Prostate gland (tissue), 2 donors: ENCODE data around the gene NOM1. TPM values are rescaled to one million over a fixed set of nuclear protein-coding genes. Genes with fewer than 3 reads are reported as not detected.

Source experiments
- DNase-seq: peaks from one replicate; pipeline ENCODE4 v3.0.0-alpha.2; 2019; ENCODE audit warnings: low spot score
- H3K27ac ChIP-seq, 2 donors: fragments of 200-600 bp; sonication (generic); 2 replicates each; pipeline ENCODE4 v1.5.1; 2017 to 2019
- H3K27me3 ChIP-seq: fragments of 200-600 bp; sonication (generic); replicated peaks from 2 replicates; pipeline ENCODE4 v1.5.1; 2019; ENCODE audit not compliant: insufficient read depth
- H3K36me3 ChIP-seq, 2 donors: fragments of 200-600 bp; sonication (generic); 1 replicate in 1 of 2; 2 replicates in 1 of 2; pipeline versions ENCODE4 v1.5.1 to v1.8.1; 2017 to 2019
- H3K4me1 ChIP-seq: fragments of 200-600 bp; sonication (generic); replicated peaks from 2 replicates; pipeline ENCODE4 v1.5.1; 2019
- H3K4me3 ChIP-seq, 2 donors: fragments of 200-600 bp; sonication (generic); 2 replicates each; pipeline ENCODE4 v1.5.1; 2017 to 2019
- H3K9me3 ChIP-seq: fragments of 200-600 bp; sonication (generic); 2 replicates; pipeline ENCODE4 v1.5.1; 2017
- CTCF ChIP-seq, 4 experiments: fragments of 200-600 bp in 2 of 4; fragments of 450-650 bp in 2 of 4; sonication (generic) in 2 of 4; IDR thresholded peaks; 1 replicate in 3 of 4; 2 replicates in 1 of 4; pipeline ENCODE4 v1.5.1; 2016 to 2019; ENCODE audit warnings: antibody characterized with exemption in 4 of 4, mild to moderate bottlenecking in 2 of 4, moderate library complexity in 2 of 4
- POLR2A ChIP-seq: fragments of 450-650 bp; IDR thresholded peaks from one replicate; pipeline ENCODE4 v1.6.1; 2016; ENCODE audit warnings: antibody characterized with exemption, mild to moderate bottlenecking
- POLR2AphosphoS5 ChIP-seq: sonication (generic); formaldehyde crosslinking; IDR thresholded peaks from one replicate; pipeline ENCODE4 v1.6.1; 2017; ENCODE audit warnings: antibody characterized with exemption
- WGBS: methylation state at CpG from one replicate; pipeline ENCODE4 v1.1.5; 2018; 5-methylcytosine and 5-hydroxymethylcytosine counted together
- intact Hi-C: fragments of 100-400 bp; cut with DNase I; formaldehyde crosslinking; loops from one replicate; pipeline ENCODE4 v1.14.2; 2022
- total RNA-seq, 2 donors: library from RNA; depleted of rRNA; stranded (reverse); fragments of >200 nt; gene quantifications; one replicate each; pipeline ENCODE4 v1.1.0, GENCODE V29; 2016

NOM1 gene
- total RNA-seq, 2 donors from 2014 or later, result 10.4 to 24.3 TPM

DNA sequence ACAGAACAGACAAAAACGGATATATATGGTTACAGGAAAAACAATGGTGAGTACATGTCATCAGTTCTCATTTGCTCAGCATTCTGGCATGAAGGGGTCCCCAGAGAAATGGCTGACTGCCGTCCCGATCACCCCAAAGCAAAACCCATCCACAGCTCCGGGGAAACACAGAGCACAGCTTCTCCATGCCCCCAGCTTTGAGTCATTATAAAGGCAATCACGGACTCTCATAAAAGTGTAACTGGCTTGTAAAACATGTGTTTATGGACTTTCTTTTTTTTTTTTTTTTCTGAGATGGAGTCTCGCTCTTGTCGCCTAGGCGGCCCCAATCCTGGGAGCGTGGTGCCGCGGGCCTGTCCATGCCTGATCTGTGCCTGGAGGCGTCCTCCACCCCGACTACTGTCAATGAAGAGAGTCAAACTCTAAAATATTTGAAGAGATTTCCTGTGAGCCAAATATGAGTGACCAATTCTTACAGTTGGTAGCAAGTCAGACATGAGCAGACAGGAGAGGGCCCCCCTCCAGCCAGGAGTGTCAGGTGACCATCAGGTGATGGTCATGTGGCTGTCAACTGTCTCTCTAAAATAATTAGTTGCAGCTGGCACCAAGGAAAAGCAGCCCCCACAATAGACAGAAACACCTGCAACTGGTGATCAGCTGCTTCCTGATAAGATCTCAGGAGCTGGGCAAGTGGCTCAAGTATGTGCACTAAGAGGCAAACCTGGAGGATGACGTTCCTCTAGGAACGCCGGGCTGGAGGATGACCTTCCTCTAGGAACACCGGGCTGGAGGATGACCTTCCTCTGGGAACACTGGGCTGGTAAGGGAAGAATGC lies 21.7 kb upstream of the NOM1 start:
- H3K27ac ChIP-seq, result no peak overlapping the region
- H3K4me3 ChIP-seq, result no peak overlapping the region
- DNase-seq, result no peak
- intact Hi-C loops, result no loop called here
- H3K9me3 ChIP-seq, result no peaks in the 10 kb centered on the region
- no peaks in the 10 kb centered on the region for H3K27me3 ChIP-seq
- TF ChIP-seq POLR2AphosphoS5 (no peak), POLR2A (no peak), CTCF (IDR thresholded peaks at IDR 0.05) (no peak)
- 17% methylated on average over 17 of the region's 17 CpGs for WGBS
- no peaks in the 10 kb centered on the region for H3K36me3 ChIP-seq
- H3K4me1 ChIP-seq, result no peaks in the 10 kb centered on the region

DNA sequence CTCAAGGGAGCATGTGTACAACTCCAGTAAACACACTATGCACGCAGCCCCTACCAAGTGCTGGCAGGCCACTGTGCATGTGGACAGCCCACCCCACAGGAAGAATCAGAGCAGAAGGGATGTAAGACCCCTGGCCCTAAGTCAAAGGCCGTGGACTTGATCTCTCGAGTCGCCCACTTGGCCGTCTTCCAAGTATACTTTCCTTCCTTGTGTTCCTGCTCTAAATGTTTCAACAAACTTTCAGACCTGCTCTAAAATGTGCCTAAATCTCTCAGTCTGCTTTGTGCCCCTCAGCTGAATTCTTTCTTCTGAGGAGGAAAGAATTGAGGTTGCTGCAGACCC lies 21.1 kb upstream of the NOM1 start:
- TF ChIP-seq POLR2AphosphoS5 (no peak), POLR2A (no peak), CTCF (IDR thresholded peaks at IDR 0.05) (no peak)
- no peaks in the 10 kb centered on the region for H3K27me3 ChIP-seq
- no peak overlapping the region for H3K4me3 ChIP-seq
- no peak overlapping the region for H3K27ac ChIP-seq
- no peaks in the 10 kb centered on the region for H3K4me1 ChIP-seq
- H3K9me3 ChIP-seq, result no peaks in the 10 kb centered on the region
- WGBS, result 11% methylated on average over 5 of the region's 5 CpGs
- H3K36me3 ChIP-seq, result no peaks in the 10 kb centered on the region
- intact Hi-C loops, result no loop called here
- no peak for DNase-seq

DNA sequence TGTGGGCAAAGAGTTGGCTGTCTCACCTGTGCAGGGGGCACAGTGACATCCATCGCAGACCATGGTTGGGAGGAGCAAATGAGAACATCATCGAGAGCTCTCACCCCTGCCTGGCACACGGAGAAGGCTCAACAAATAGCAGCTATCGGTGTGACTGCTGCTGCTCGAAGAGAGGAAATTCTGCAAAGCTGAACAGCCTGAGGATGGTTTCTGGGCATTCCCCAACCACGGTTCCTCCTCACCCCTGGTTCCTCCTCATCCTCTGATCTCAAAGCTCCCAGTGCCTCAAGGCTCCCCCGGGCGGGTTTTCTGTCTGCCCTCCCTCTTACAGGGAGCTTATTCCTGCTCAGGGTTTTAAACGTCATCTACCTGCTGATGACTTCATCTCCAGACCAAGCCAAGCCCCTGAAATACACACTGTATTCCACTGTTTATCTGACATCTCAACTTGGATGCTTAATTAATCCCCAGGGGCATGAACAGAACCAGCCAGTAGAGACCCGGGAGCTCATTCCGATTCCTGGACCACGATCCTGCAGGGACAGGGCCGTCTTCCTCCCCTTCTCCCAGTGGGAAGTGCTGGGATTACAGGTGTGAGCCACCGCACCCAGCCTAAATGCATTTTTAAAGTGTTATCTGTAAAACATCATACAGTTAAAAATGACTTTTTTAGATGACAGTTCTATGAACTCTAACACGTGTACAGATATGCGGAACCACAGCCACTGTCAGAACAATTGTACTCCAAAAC lies 19.5 kb upstream of the NOM1 start:
- H3K27me3 ChIP-seq, result no peaks in the 10 kb centered on the region
- no peak for TF ChIP-seq POLR2AphosphoS5
- TF ChIP-seq POLR2A, result no peak
- no peak for TF ChIP-seq CTCF (IDR thresholded peaks at IDR 0.05)
- no peak overlapping the region for H3K4me3 ChIP-seq
- intact Hi-C loops, result no loop called here
- WGBS, result 74% methylated on average over 16 of the region's 16 CpGs
- H3K27ac ChIP-seq, result no peak overlapping the region
- H3K36me3 ChIP-seq, result no peaks in the 10 kb centered on the region
- no peaks in the 10 kb centered on the region for H3K9me3 ChIP-seq
- H3K4me1 ChIP-seq, result no peaks in the 10 kb centered on the region
- no peak for DNase-seq

DNA sequence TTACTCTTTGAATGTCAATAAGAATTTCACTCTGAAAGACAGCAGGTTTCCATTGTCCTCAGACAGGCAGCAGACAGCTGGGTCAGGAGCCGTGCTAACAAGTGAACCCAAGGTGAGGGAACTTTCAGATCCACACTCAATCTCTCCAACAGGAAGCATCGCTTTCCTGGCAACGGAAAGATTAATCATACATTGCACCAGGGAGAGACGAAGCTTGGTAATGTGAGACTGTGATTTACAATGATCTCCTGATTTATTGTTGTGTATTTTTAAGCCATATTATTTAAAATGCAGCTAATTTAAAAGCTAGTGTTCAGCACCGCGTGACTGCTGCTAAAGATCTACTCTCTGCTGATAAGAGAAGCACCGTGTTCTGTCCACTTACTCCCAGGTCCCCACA lies 17.5 kb upstream of the NOM1 start:
- H3K4me3 ChIP-seq, result no peak overlapping the region
- 5% methylated on average over 7 of the region's 7 CpGs for WGBS
- peak; percentile 27 for DNase-seq
- H3K36me3 ChIP-seq, result no peaks in the 10 kb centered on the region
- H3K27me3 ChIP-seq, result no peaks in the 10 kb centered on the region
- TF ChIP-seq POLR2AphosphoS5, result peak; percentile 61
- TF ChIP-seq POLR2A, result no peak
- TF ChIP-seq CTCF (IDR thresholded peaks at IDR 0.05), result no peak
- no peaks in the 10 kb centered on the region for H3K4me1 ChIP-seq
- intact Hi-C loops, result no loop called here
- H3K27ac ChIP-seq, result peak overlapping the region in 1 of 2 donors; percentile 23
- H3K9me3 ChIP-seq, result no peaks in the 10 kb centered on the region
